Fibroblast of lung (primary cell): ENCODE results near the gene SLC6A5. TPM values are rescaled to one million over a fixed set of nuclear protein-coding genes. Genes with fewer than 3 reads are reported as not detected.

Source experiments
- DNase-seq, 2 donors: peaks; one replicate each; pipeline versions ENCODE4 v3.0.0 to v3.0.0-alpha.2; 2010; ENCODE audit warnings: low read depth in 2 of 2
- H2AFZ ChIP-seq: 2 replicates; pipeline ENCODE4 v1.5.1; 2012; ENCODE audit warnings: low read length, control low read depth, inconsistent platforms
- H3K27ac ChIP-seq: 2 replicates; pipeline ENCODE4 v1.5.1; 2011; ENCODE audit warnings: low read length, control low read depth; ENCODE audit not compliant: insufficient read depth
- H3K27me3 ChIP-seq: 2 replicates; pipeline ENCODE4 v1.5.1; 2011; ENCODE audit warnings: mild to moderate bottlenecking, low read length; ENCODE audit not compliant: control insufficient read depth, insufficient read depth
- H3K36me3 ChIP-seq: 2 replicates; pipeline ENCODE4 v1.5.1; 2011; ENCODE audit warnings: low read length; ENCODE audit not compliant: control insufficient read depth, insufficient read depth
- H3K4me1 ChIP-seq: 2 replicates; pipeline ENCODE4 v1.5.1; 2011; ENCODE audit warnings: low read length; ENCODE audit not compliant: control insufficient read depth, insufficient read depth; ENCODE audit errors: extremely low read depth
- H3K4me2 ChIP-seq: 2 replicates; pipeline ENCODE4 v1.5.1; 2011; ENCODE audit warnings: low read length, control low read depth; ENCODE audit not compliant: insufficient read depth; ENCODE audit errors: extremely low read depth
- H3K4me3 ChIP-seq, 4 experiments: fragments of 200-600 bp in 1 of 4; sonication (generic) in 1 of 4; replicated peaks in 1 of 4; 2 replicates each; pipeline ENCODE4 v1.5.1; 2011 to 2016; ENCODE audit warnings: low read length in 4 of 4, low read depth in 3 of 4, mild to moderate bottlenecking in 3 of 4, control low read depth in 2 of 4, inconsistent platforms in 1 of 4, mixed read lengths in 1 of 4; ENCODE audit not compliant: insufficient read depth in 1 of 4; ENCODE audit errors: control extremely low read depth in 1 of 4
- H3K79me2 ChIP-seq: 2 replicates; pipeline ENCODE4 v1.5.1; 2012; ENCODE audit warnings: mild to moderate bottlenecking, low read length, inconsistent platforms; ENCODE audit not compliant: control insufficient read depth, insufficient read depth
- H3K9ac ChIP-seq: 2 replicates; pipeline ENCODE4 v1.5.1; 2011; ENCODE audit warnings: mild to moderate bottlenecking, low read length, control low read depth; ENCODE audit not compliant: insufficient read depth
- H3K9me3 ChIP-seq: 2 replicates; pipeline ENCODE4 v1.5.1; 2012; ENCODE audit warnings: low read depth, low read length; ENCODE audit not compliant: control insufficient read depth, insufficient read depth
- H4K20me1 ChIP-seq: 2 replicates; pipeline ENCODE4 v1.5.1; 2011; ENCODE audit warnings: low read length; ENCODE audit not compliant: control insufficient read depth, insufficient read depth; ENCODE audit errors: extremely low read depth
- CTCF ChIP-seq, 2 donors: IDR thresholded peaks in 1 of 2; conservative IDR thresholded peaks in 1 of 2; 1 replicate in 1 of 2; 2 replicates in 1 of 2; pipeline ENCODE4 v1.5.1; 2011 to 2012; ENCODE audit warnings: low read length in 2 of 2, control low read depth in 1 of 2, inconsistent platforms in 1 of 2, low read depth in 1 of 2, mild to moderate bottlenecking in 1 of 2
- EZH2 ChIP-seq: IDR thresholded peaks from 2 replicates; pipeline ENCODE4 v1.5.1; 2012; ENCODE audit warnings: low read length, control low read depth, mild to moderate bottlenecking; ENCODE audit errors: missing control alignments
- polyA plus RNA-seq, 2 donors: library from polyadenylated mRNA; depleted of rRNA in 1 of 2; stranded (reverse) in 1 of 2; unstranded in 1 of 2; fragments of >200 nt; gene quantifications; 2 replicates each; pipeline ENCODE4 v1.2.1, GENCODE V29; 2011 to 2012; ENCODE audit warnings: missing spikeins in 1 of 2
- total RNA-seq: library from RNA; depleted of rRNA; stranded (reverse); fragments of >200 nt; gene quantifications from 2 replicates; pipeline ENCODE4 v1.2.1, GENCODE V29; 2014

The SLC6A5 gene
- total and polyA plus RNA-seq, 2 donors (not counting 1 experiment from before 2014, with no cell fraction given) = not detected

DNA sequence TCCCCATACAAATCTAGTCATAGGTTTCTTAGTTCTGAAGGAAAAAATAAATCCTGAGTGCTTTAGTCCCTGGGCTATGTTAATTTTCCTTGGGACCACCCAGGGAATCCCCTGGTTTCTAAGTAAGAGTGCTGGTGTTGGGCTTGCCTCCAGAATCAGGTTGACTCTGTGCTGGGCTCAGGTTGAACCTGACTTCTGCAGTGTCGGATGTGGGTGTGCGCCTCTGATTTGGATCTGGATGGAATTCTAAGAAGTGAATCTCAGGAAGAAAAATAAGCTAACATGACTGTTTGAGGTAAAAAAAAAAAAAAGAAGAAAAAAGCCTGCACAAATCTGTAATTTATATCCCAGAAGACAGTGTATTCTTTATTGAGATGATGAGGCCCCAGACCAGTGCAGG is 41.0 kb downstream of the SLC6A5 start:
- H4K20me1 ChIP-seq = no peaks in the 10 kb centered on the region
- no peak for DNase-seq
- no peaks in the 10 kb centered on the region for H3K27me3 ChIP-seq
- no peak overlapping the region for H3K4me3 ChIP-seq
- H3K9me3 ChIP-seq = no peaks in the 10 kb centered on the region
- TF ChIP-seq CTCF (conservative IDR thresholded peaks at IDR 0.05 in 1 of 2, IDR thresholded peaks at IDR 0.05 in 1 of 2; ENCODE audit: low read depth in 1 of 2, low read length in 2 of 2) = no peak
- TF ChIP-seq EZH2 = no peak
- no peak overlapping the region for H2AFZ ChIP-seq
- no peaks in the 10 kb centered on the region for H3K36me3 ChIP-seq
- H3K4me2 ChIP-seq = no peak overlapping the region
- H3K79me2 ChIP-seq = no peaks in the 10 kb centered on the region
- no peaks in the 10 kb centered on the region for H3K4me1 ChIP-seq
- no peak overlapping the region for H3K9ac ChIP-seq
- H3K27ac ChIP-seq = no peak overlapping the region

GRCh38 chr11:20644360-20644759 is 45.0 kb downstream of the SLC6A5 start:
- Histone ChIP-seq H3K79me2 (no peaks in the 10 kb centered on the region), H4K20me1 (no peaks in the 10 kb centered on the region), H2AFZ (no peak overlapping the region), H3K36me3 (no peaks in the 10 kb centered on the region), H3K27me3 (no peaks in the 10 kb centered on the region), H3K4me2 (no peak overlapping the region), H3K4me3 (no peak overlapping the region), H3K9me3 (no peaks in the 10 kb centered on the region), H3K27ac (no peak overlapping the region), H3K9ac (no peak overlapping the region), H3K4me1 (no peaks in the 10 kb centered on the region)
- TF ChIP-seq CTCF (conservative IDR thresholded peaks at IDR 0.05 in 1 of 2, IDR thresholded peaks at IDR 0.05 in 1 of 2; ENCODE audit: low read depth in 1 of 2, low read length in 2 of 2) = no peak
- TF ChIP-seq EZH2 = no peak
- no peak for DNase-seq

- H3K4me3 ChIP-seq = no peak overlapping the region
- no peaks in the 10 kb centered on the region for H4K20me1 ChIP-seq
- DNase-seq = peak; percentile 18 to 49
- no peak overlapping the region for H2AFZ ChIP-seq
- no peaks in the 10 kb centered on the region for H3K4me1 ChIP-seq
- no peak overlapping the region for H3K9ac ChIP-seq
- H3K27me3 ChIP-seq = no peaks in the 10 kb centered on the region
- H3K9me3 ChIP-seq = no peaks in the 10 kb centered on the region
- peak; percentile 89 to 94 for TF ChIP-seq CTCF (conservative IDR thresholded peaks at IDR 0.05 in 1 of 2, IDR thresholded peaks at IDR 0.05 in 1 of 2; ENCODE audit: low read depth in 1 of 2, low read length in 2 of 2)
- no peak for TF ChIP-seq EZH2
- H3K36me3 ChIP-seq = no peaks in the 10 kb centered on the region
- no peak overlapping the region for H3K27ac ChIP-seq
- H3K79me2 ChIP-seq = no peaks in the 10 kb centered on the region
- H3K4me2 ChIP-seq = no peak overlapping the region
These were observed 48.7 kb downstream of the SLC6A5 start for GRCh38 chr11:20647976-20648565.
